Measurements from ENCODE around the gene ANXA5. TPM values are rescaled to one million over a fixed set of nuclear protein-coding genes. Genes with fewer than 3 reads are reported as not detected.
A peak's percentile ranks its signal among the peaks of the same experiment; 100 is the strongest.

The ANXA5 gene
- 117 TPM for polyA plus RNA-seq (2013)

- ChIA-PET POLR2A (interaction anchor here (0.6 to 1.0 kb wide), 4 partner anchors 12 to 28 kb away, joined by 3 read pairs; no protein-coding TSS in a partner anchor), CTCF (interaction anchor here (0.6 to 1.3 kb wide), 6 partner anchors 10 to 182 kb away, joined by 3 to 5 read pairs (median 3); no protein-coding TSS in a partner anchor)
- peak; percentile 51 to 87 (median 82) for DNase-seq
- WGBS (ENCODE audit: insufficient coverage) = 0% methylated on average over 68 of the region's 91 CpGs
- Histone ChIP-seq H3K4me1 (ENCODE audit: control extremely low read depth in 1 of 4, control insufficient read depth in 4 of 4, insufficient read depth in 4 of 4, low read length in 3 of 4) (peaks cover 4 to 19% (median 11%) of the 10 kb centered on the region in 4 experiments), H3K9me3 (ENCODE audit: control extremely low read depth in 1 of 5, control insufficient read depth in 4 of 5, insufficient read depth in 2 of 5, low read depth in 1 of 5, low read length in 4 of 5) (peaks cover 0 to 5% (median 0%) of the 10 kb centered on the region in 5 experiments), H3K4me3 (ENCODE audit: control insufficient read depth in 1 of 7, extremely low read depth in 1 of 7, insufficient read depth in 4 of 7, low read depth in 2 of 7, low read length in 6 of 7) (peak within 1 kb of the TSS; percentile 70 to 94 (median 84)), H3K27me3 (replicated peaks in 2 of 5; ENCODE audit: control insufficient read depth in 4 of 5, insufficient read depth in 5 of 5, low read length in 4 of 5) (peaks cover 0 to 12% (median 6%) of the 10 kb centered on the region in 5 experiments), H3K27ac (ENCODE audit: insufficient read depth in 1 of 2, low read depth in 1 of 2, low read length in 2 of 2, poor library complexity in 1 of 2, severe bottlenecking in 2 of 2) (peak within 1 kb of the TSS; percentile 5 to 65), H3K36me3 (ENCODE audit: control insufficient read depth in 4 of 4, insufficient read depth in 4 of 4, low read length in 3 of 4) (no peaks in the 10 kb centered on the region)
Observed at GRCh38 chr4:121696581-121697461, at the start of gene ANXA5. Gene ANXA5, minus strand, starts transcription at chr4:121696980. Its CDS starts 391 bp downstream, at chr4:121696589.

- ChIA-PET POLR2A (no interaction called here), CTCF (interaction anchor here (1.3 kb wide), 1 partner anchor 17 kb away, joined by 3 read pairs; no protein-coding TSS in a partner anchor)
- no peaks in the 10 kb centered on the region for H3K4me1 ChIP-seq (ENCODE audit: control extremely low read depth in 1 of 4, control insufficient read depth in 4 of 4, insufficient read depth in 4 of 4, low read length in 3 of 4)
- no peak overlapping the region for H3K4me3 ChIP-seq (ENCODE audit: control insufficient read depth in 1 of 7, extremely low read depth in 1 of 7, insufficient read depth in 4 of 7, low read depth in 2 of 7, low read length in 6 of 7)
- 100% methylated on average over 1 of the region's 3 CpGs for WGBS (ENCODE audit: insufficient coverage)
- no peaks in the 10 kb centered on the region for H3K36me3 ChIP-seq (ENCODE audit: control insufficient read depth in 4 of 4, insufficient read depth in 4 of 4, low read length in 3 of 4)
- no peak for DNase-seq
- H3K9me3 ChIP-seq (ENCODE audit: control extremely low read depth in 1 of 5, control insufficient read depth in 4 of 5, insufficient read depth in 2 of 5, low read depth in 1 of 5, low read length in 4 of 5) = no peaks in the 10 kb centered on the region
- no peak overlapping the region for H3K27ac ChIP-seq (ENCODE audit: insufficient read depth in 1 of 2, low read depth in 1 of 2, low read length in 2 of 2, poor library complexity in 1 of 2, severe bottlenecking in 2 of 2)
- peaks cover 0 to 4% (median 0%) of the 10 kb centered on the region in 5 experiments for H3K27me3 ChIP-seq (replicated peaks in 2 of 5; ENCODE audit: control insufficient read depth in 4 of 5, insufficient read depth in 5 of 5, low read length in 4 of 5)
Observed at GRCh38 chr4:121742794-121743193, 46.0 kb upstream of the ANXA5 start.

DNA sequence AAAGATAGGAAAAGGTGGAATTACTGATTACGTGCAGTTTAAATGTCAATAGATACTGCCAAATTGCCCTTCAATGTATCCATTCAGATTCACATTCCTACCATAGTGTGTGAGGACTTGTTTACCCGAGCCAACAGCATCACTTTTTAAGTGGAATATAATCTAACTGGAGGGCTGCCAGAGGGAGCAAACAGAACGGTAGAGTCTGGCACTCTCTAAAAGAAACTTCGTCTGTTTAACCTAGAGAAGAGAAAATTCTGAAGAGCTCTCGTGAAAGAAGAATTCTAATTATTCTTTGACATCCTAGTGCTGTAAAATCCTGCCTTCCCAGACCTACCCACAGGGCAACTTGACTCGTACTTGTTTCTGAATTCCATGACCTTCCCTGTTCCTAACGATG is 45.0 kb upstream of the ANXA5 start:
- Histone ChIP-seq H3K27ac (ENCODE audit: insufficient read depth in 1 of 2, low read depth in 1 of 2, low read length in 2 of 2, poor library complexity in 1 of 2, severe bottlenecking in 2 of 2) (no peak overlapping the region), H3K9me3 (ENCODE audit: control extremely low read depth in 1 of 5, control insufficient read depth in 4 of 5, insufficient read depth in 2 of 5, low read depth in 1 of 5, low read length in 4 of 5) (no peaks in the 10 kb centered on the region), H3K4me1 (ENCODE audit: control extremely low read depth in 1 of 4, control insufficient read depth in 4 of 4, insufficient read depth in 4 of 4, low read length in 3 of 4) (no peaks in the 10 kb centered on the region), H3K27me3 (replicated peaks in 2 of 5; ENCODE audit: control insufficient read depth in 4 of 5, insufficient read depth in 5 of 5, low read length in 4 of 5) (peaks cover 0 to 4% (median 0%) of the 10 kb centered on the region in 5 experiments), H3K4me3 (ENCODE audit: control insufficient read depth in 1 of 7, extremely low read depth in 1 of 7, insufficient read depth in 4 of 7, low read depth in 2 of 7, low read length in 6 of 7) (no peak overlapping the region), H3K36me3 (ENCODE audit: control insufficient read depth in 4 of 4, insufficient read depth in 4 of 4, low read length in 3 of 4) (no peaks in the 10 kb centered on the region)
- 92% methylated on average over 5 of the region's 7 CpGs for WGBS (ENCODE audit: insufficient coverage)
- CTCF ChIA-PET = interaction anchor here (1.4 kb wide), 1 partner anchor 43 kb away, joined by 3 read pairs; no protein-coding TSS in a partner anchor
- POLR2A ChIA-PET = no interaction called here
- no peak for DNase-seq

GRCh38 chr4:121740796-121741409 is 44.1 kb upstream of the ANXA5 start:
- DNase-seq = no peak
- Histone ChIP-seq H3K9me3 (ENCODE audit: control extremely low read depth in 1 of 5, control insufficient read depth in 4 of 5, insufficient read depth in 2 of 5, low read depth in 1 of 5, low read length in 4 of 5) (no peaks in the 10 kb centered on the region), H3K4me3 (ENCODE audit: control insufficient read depth in 1 of 7, extremely low read depth in 1 of 7, insufficient read depth in 4 of 7, low read depth in 2 of 7, low read length in 6 of 7) (no peak overlapping the region), H3K36me3 (ENCODE audit: control insufficient read depth in 4 of 4, insufficient read depth in 4 of 4, low read length in 3 of 4) (no peaks in the 10 kb centered on the region), H3K27me3 (replicated peaks in 2 of 5; ENCODE audit: control insufficient read depth in 4 of 5, insufficient read depth in 5 of 5, low read length in 4 of 5) (peaks cover 0 to 4% (median 0%) of the 10 kb centered on the region in 5 experiments), H3K27ac (ENCODE audit: insufficient read depth in 1 of 2, low read depth in 1 of 2, low read length in 2 of 2, poor library complexity in 1 of 2, severe bottlenecking in 2 of 2) (no peak overlapping the region), H3K4me1 (ENCODE audit: control extremely low read depth in 1 of 4, control insufficient read depth in 4 of 4, insufficient read depth in 4 of 4, low read length in 3 of 4) (no peaks in the 10 kb centered on the region)
- 94% methylated on average over 3 of the region's 12 CpGs for WGBS (ENCODE audit: insufficient coverage)
- POLR2A ChIA-PET = no interaction called here
- CTCF ChIA-PET = interaction anchor here (1.4 kb wide), 1 partner anchor 44 kb away, joined by 3 read pairs; no protein-coding TSS in a partner anchor

DNA sequence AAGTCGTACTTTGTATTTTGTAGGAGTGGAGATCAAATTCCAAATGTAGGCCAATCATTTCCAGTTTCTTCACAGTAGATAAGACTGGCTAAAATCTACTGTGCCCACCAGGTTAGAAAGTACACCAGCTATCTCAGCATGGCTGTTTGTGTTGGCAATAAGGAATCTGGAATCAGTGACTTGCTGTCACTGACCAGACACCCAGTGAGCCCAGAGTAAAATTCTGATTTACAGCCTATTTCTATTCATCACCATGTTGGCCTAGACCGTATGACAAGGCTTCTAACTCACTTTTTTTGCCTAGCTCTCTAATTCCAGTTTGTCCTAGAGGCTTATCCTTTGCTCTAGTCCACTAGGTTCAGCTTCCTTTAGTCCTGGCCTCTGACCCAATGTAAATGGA is 42.8 kb upstream of the ANXA5 start:
- Histone ChIP-seq H3K27me3 (replicated peaks in 2 of 5; ENCODE audit: control insufficient read depth in 4 of 5, insufficient read depth in 5 of 5, low read length in 4 of 5) (peaks cover 0 to 7% (median 0%) of the 10 kb centered on the region in 5 experiments), H3K27ac (ENCODE audit: insufficient read depth in 1 of 2, low read depth in 1 of 2, low read length in 2 of 2, poor library complexity in 1 of 2, severe bottlenecking in 2 of 2) (no peak overlapping the region), H3K9me3 (ENCODE audit: control extremely low read depth in 1 of 5, control insufficient read depth in 4 of 5, insufficient read depth in 2 of 5, low read depth in 1 of 5, low read length in 4 of 5) (no peaks in the 10 kb centered on the region), H3K4me1 (ENCODE audit: control extremely low read depth in 1 of 4, control insufficient read depth in 4 of 4, insufficient read depth in 4 of 4, low read length in 3 of 4) (no peaks in the 10 kb centered on the region), H3K36me3 (ENCODE audit: control insufficient read depth in 4 of 4, insufficient read depth in 4 of 4, low read length in 3 of 4) (no peaks in the 10 kb centered on the region), H3K4me3 (ENCODE audit: control insufficient read depth in 1 of 7, extremely low read depth in 1 of 7, insufficient read depth in 4 of 7, low read depth in 2 of 7, low read length in 6 of 7) (no peak overlapping the region)
- 91% methylated on average over 2 of the region's 2 CpGs for WGBS (ENCODE audit: insufficient coverage)
- DNase-seq = no peak
- ChIA-PET CTCF (interaction anchor here (1.0 kb wide), 1 partner anchor 11 kb away, joined by 4 read pairs; no protein-coding TSS in a partner anchor), POLR2A (no interaction called here)

- DNase-seq = no peak
- Histone ChIP-seq H3K36me3 (ENCODE audit: control insufficient read depth in 4 of 4, insufficient read depth in 4 of 4, low read length in 3 of 4) (no peaks in the 10 kb centered on the region), H3K4me3 (ENCODE audit: control insufficient read depth in 1 of 7, extremely low read depth in 1 of 7, insufficient read depth in 4 of 7, low read depth in 2 of 7, low read length in 6 of 7) (no peak overlapping the region), H3K9me3 (ENCODE audit: control extremely low read depth in 1 of 5, control insufficient read depth in 4 of 5, insufficient read depth in 2 of 5, low read depth in 1 of 5, low read length in 4 of 5) (no peaks in the 10 kb centered on the region), H3K27ac (ENCODE audit: insufficient read depth in 1 of 2, low read depth in 1 of 2, low read length in 2 of 2, poor library complexity in 1 of 2, severe bottlenecking in 2 of 2) (no peak overlapping the region), H3K4me1 (ENCODE audit: control extremely low read depth in 1 of 4, control insufficient read depth in 4 of 4, insufficient read depth in 4 of 4, low read length in 3 of 4) (no peaks in the 10 kb centered on the region), H3K27me3 (replicated peaks in 2 of 5; ENCODE audit: control insufficient read depth in 4 of 5, insufficient read depth in 5 of 5, low read length in 4 of 5) (peaks cover 0 to 7% (median 0%) of the 10 kb centered on the region in 5 experiments)
- ChIA-PET CTCF (interaction anchor here (1.0 kb wide), 1 partner anchor 12 kb away, joined by 4 read pairs; no protein-coding TSS in a partner anchor), POLR2A (no interaction called here)
- WGBS (ENCODE audit: insufficient coverage) = 100% methylated on average over 2 of the region's 2 CpGs
Observed at GRCh38 chr4:121738780-121739535, 42.2 kb upstream of the ANXA5 start.
